Measurements from ENCODE around the gene PLD5.
"Not testable (repeated sequence)": the region's sequence is repeated elsewhere in the genome, so short reads cannot be mapped to it uniquely, and the experiment has no call there.

The PLD5 gene

GRCh38 chr1:242139442-242139841, 385.1 kb downstream of the PLD5 start:
- no peak for DNase-seq (ENCODE audit: low read depth)
- Histone ChIP-seq H3K4me1 (ENCODE audit: control insufficient read depth, insufficient read depth, low read length) (no peaks in the 10 kb centered on the region), H3K27me3 (replicated peaks; ENCODE audit: control insufficient read depth, insufficient read depth, low read length) (peaks cover 17% of the 10 kb centered on the region), H3K9me3 (ENCODE audit: control insufficient read depth, low read length) (no peaks in the 10 kb centered on the region), H3K36me3 (ENCODE audit: control insufficient read depth, insufficient read depth, low read length, severe bottlenecking) (no peaks in the 10 kb centered on the region), H3K4me3 (ENCODE audit: low read length) (no peak overlapping the region), H3K9ac (ENCODE audit: low read length) (no peak overlapping the region)

DNA sequence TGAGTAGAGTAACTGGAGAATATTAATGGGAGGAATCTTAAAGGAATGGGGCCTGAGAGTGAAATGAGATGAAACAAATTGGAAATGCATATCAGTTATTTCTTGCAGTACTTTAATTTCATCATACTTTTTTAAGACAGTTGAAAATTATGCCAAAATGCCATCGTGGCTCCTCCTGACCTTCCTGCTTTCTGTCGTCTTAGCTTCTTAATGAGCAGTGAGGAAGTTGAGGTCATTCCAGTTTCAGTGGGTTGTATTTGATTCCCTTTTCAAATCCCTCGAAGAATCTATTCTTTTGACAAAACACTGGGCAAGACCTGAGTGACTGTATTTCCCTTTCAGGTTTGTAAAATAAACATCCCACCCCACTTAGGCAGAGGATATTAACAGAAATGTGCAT, 390.7 kb downstream of the PLD5 start:
- Histone ChIP-seq H3K9me3 (ENCODE audit: control insufficient read depth, low read length) (peaks cover 4% of the 10 kb centered on the region), H3K36me3 (ENCODE audit: control insufficient read depth, insufficient read depth, low read length, severe bottlenecking) (no peaks in the 10 kb centered on the region), H3K9ac (ENCODE audit: low read length) (no peak overlapping the region), H3K4me1 (ENCODE audit: control insufficient read depth, insufficient read depth, low read length) (no peaks in the 10 kb centered on the region), H3K4me3 (ENCODE audit: low read length) (no peak overlapping the region), H3K27me3 (replicated peaks; ENCODE audit: control insufficient read depth, insufficient read depth, low read length) (peaks cover 9% of the 10 kb centered on the region)
- no peak for DNase-seq (ENCODE audit: low read depth)

- DNase-seq (ENCODE audit: low read depth), result no peak
- H3K4me1 ChIP-seq (ENCODE audit: control insufficient read depth, insufficient read depth, low read length), result no peaks in the 10 kb centered on the region
- no peak overlapping the region for H3K9ac ChIP-seq (ENCODE audit: low read length)
- no peak overlapping the region for H3K4me3 ChIP-seq (ENCODE audit: low read length)
- peaks cover 4% of the 10 kb centered on the region for H3K9me3 ChIP-seq (ENCODE audit: control insufficient read depth, low read length)
- no peaks in the 10 kb centered on the region for H3K36me3 ChIP-seq (ENCODE audit: control insufficient read depth, insufficient read depth, low read length, severe bottlenecking)
- H3K27me3 ChIP-seq (replicated peaks; ENCODE audit: control insufficient read depth, insufficient read depth, low read length), result peaks cover 9% of the 10 kb centered on the region
These were observed 391.1 kb downstream of the PLD5 start for GRCh38 chr1:242133351-242133750.

- no peak overlapping the region for H3K4me3 ChIP-seq (ENCODE audit: low read length)
- H3K9ac ChIP-seq (ENCODE audit: low read length), result no peak overlapping the region
- H3K9me3 ChIP-seq (ENCODE audit: control insufficient read depth, low read length), result peaks cover 4% of the 10 kb centered on the region
- H3K4me1 ChIP-seq (ENCODE audit: control insufficient read depth, insufficient read depth, low read length), result no peaks in the 10 kb centered on the region
- peaks cover 9% of the 10 kb centered on the region for H3K27me3 ChIP-seq (replicated peaks; ENCODE audit: control insufficient read depth, insufficient read depth, low read length)
- DNase-seq (ENCODE audit: low read depth), result no peak
- no peaks in the 10 kb centered on the region for H3K36me3 ChIP-seq (ENCODE audit: control insufficient read depth, insufficient read depth, low read length, severe bottlenecking)
These were observed 392.2 kb downstream of the PLD5 start for GRCh38 chr1:242132121-242132817.

DNA sequence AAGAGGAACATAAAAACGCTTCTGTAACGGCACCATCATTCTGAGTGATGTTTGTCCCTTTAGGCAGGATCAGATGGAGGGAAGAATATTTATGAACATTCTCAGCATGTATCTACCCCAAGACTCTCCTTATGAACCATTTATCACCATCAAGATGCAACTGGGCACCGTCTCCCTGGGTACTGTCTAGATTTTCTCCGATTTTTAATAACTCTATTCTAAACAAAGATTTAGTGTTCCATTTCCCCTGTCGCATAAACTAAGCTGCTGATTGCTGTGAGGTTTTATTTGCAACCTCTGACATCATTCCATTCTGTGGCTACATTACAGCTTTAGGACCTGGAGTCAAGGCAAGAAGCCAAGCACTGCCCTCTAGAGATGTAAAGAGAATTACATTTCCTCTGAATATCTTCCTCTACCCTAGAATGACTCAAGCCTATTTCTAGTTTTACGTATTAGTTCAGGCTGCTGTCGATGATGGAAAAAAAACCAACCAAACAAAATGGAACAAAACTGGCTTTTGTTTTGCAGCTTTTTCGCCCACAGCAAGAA, 395.5 kb downstream of the PLD5 start:
- Histone ChIP-seq H3K27me3 (replicated peaks; ENCODE audit: control insufficient read depth, insufficient read depth, low read length) (no peaks in the 10 kb centered on the region), H3K9ac (ENCODE audit: low read length) (no peak overlapping the region), H3K36me3 (ENCODE audit: control insufficient read depth, insufficient read depth, low read length, severe bottlenecking) (no peaks in the 10 kb centered on the region), H3K4me1 (ENCODE audit: control insufficient read depth, insufficient read depth, low read length) (no peaks in the 10 kb centered on the region), H3K9me3 (ENCODE audit: control insufficient read depth, low read length) (peaks cover 4% of the 10 kb centered on the region), H3K4me3 (ENCODE audit: low read length) (no peak overlapping the region)
- peak; percentile 4 for DNase-seq (ENCODE audit: low read depth)

DNA sequence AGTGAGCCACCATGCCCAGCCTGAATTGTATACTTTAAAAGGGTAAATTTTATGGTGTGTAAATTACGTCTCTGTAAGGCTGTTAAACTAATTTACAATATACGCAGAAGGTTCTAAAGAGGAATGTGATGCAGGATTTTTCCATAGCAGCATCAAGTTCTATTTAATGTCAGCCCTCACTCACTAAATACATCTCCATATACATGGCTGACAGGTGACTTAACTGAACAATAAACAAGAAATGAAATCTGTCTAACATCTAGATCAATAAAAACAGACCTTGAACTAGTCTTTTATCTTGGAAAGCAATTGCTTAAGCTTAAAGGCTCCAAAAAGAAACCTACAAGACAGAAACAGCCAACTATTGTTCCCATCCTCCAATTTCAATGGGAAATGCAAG, 404.1 kb downstream of the PLD5 start:
- no peaks in the 10 kb centered on the region for H3K9me3 ChIP-seq (ENCODE audit: control insufficient read depth, low read length)
- no peaks in the 10 kb centered on the region for H3K4me1 ChIP-seq (ENCODE audit: control insufficient read depth, insufficient read depth, low read length)
- no peaks in the 10 kb centered on the region for H3K27me3 ChIP-seq (replicated peaks; ENCODE audit: control insufficient read depth, insufficient read depth, low read length)
- no peak overlapping the region for H3K9ac ChIP-seq (ENCODE audit: low read length)
- no peak for DNase-seq (ENCODE audit: low read depth)
- no peaks in the 10 kb centered on the region for H3K36me3 ChIP-seq (ENCODE audit: control insufficient read depth, insufficient read depth, low read length, severe bottlenecking)
- no peak overlapping the region for H3K4me3 ChIP-seq (ENCODE audit: low read length)

DNA sequence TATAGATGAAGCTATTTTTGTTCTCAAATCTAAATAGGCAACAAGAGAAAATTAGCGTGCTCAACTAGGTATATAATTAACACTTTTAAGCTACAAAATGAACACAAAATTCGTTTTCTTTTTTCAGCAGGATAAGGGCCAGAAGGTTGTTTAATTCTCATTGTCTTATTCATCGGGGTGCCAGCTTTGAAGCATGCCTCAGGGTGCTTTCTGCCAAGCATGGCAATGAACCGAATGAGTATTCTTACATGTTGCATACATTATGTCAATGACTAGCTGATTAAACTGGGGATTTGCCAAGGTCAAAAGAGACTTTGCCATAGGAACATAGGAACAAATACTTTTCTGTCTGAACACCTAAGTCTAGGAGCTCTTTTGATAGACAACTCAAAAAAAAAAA, 423.6 kb downstream of the PLD5 start:
- no peak overlapping the region for H3K9ac ChIP-seq (ENCODE audit: low read length)
- DNase-seq (ENCODE audit: low read depth), result no peak
- no peaks in the 10 kb centered on the region for H3K36me3 ChIP-seq (ENCODE audit: control insufficient read depth, insufficient read depth, low read length, severe bottlenecking)
- no peaks in the 10 kb centered on the region for H3K4me1 ChIP-seq (ENCODE audit: control insufficient read depth, insufficient read depth, low read length)
- peaks cover 5% of the 10 kb centered on the region for H3K27me3 ChIP-seq (replicated peaks; ENCODE audit: control insufficient read depth, insufficient read depth, low read length)
- no peaks in the 10 kb centered on the region for H3K9me3 ChIP-seq (ENCODE audit: control insufficient read depth, low read length)
- no peak overlapping the region for H3K4me3 ChIP-seq (ENCODE audit: low read length)

GRCh38 chr1:242097283-242097682, 427.2 kb downstream of the PLD5 start:
- H3K9ac ChIP-seq (ENCODE audit: low read length); H3K36me3 ChIP-seq (ENCODE audit: control insufficient read depth, insufficient read depth, low read length, severe bottlenecking); H3K9me3 ChIP-seq (ENCODE audit: control insufficient read depth, low read length): not testable (repeated sequence)

GRCh38 chr1:242093116-242093515, 431.4 kb downstream of the PLD5 start:
- no peak for DNase-seq (ENCODE audit: low read depth)
- Histone ChIP-seq H3K27me3 (replicated peaks; ENCODE audit: control insufficient read depth, insufficient read depth, low read length) (peaks cover 6% of the 10 kb centered on the region), H3K36me3 (ENCODE audit: control insufficient read depth, insufficient read depth, low read length, severe bottlenecking) (no peaks in the 10 kb centered on the region), H3K4me3 (ENCODE audit: low read length) (no peak overlapping the region), H3K9me3 (ENCODE audit: control insufficient read depth, low read length) (no peaks in the 10 kb centered on the region), H3K9ac (ENCODE audit: low read length) (no peak overlapping the region), H3K4me1 (ENCODE audit: control insufficient read depth, insufficient read depth, low read length) (no peaks in the 10 kb centered on the region)

More at GRCh38 chr1:242097283-242097682, 427.2 kb downstream of the PLD5 start:
- H3K27me3 ChIP-seq (replicated peaks; ENCODE audit: control insufficient read depth, insufficient read depth, low read length); DNase-seq (ENCODE audit: low read depth); H3K4me3 ChIP-seq (ENCODE audit: low read length); H3K4me1 ChIP-seq (ENCODE audit: control insufficient read depth, insufficient read depth, low read length): not testable (repeated sequence)

DNA sequence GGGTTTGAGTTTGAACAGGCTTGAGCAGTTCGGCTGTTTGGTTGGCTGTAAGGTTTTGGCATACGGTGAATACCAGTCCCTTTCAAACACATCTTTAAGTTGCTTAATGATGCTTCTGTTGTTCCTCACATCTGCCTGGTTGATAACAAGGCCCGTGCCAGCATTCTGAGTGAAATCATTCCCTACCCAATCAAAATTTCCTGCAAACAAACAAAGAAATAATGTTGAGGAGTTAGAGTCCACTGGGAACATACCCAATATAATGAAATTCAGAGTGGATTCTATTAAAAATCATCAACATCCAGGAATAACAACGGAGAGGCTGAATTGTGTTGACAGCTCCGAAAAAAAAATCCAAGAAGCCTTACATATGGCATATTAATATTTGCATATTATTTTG, 434.6 kb downstream of the PLD5 start:
- H3K36me3 ChIP-seq (ENCODE audit: control insufficient read depth, insufficient read depth, low read length, severe bottlenecking), result no peaks in the 10 kb centered on the region
- no peak overlapping the region for H3K9ac ChIP-seq (ENCODE audit: low read length)
- no peak overlapping the region for H3K4me3 ChIP-seq (ENCODE audit: low read length)
- H3K9me3 ChIP-seq (ENCODE audit: control insufficient read depth, low read length), result no peaks in the 10 kb centered on the region
- peaks cover 6% of the 10 kb centered on the region for H3K27me3 ChIP-seq (replicated peaks; ENCODE audit: control insufficient read depth, insufficient read depth, low read length)
- no peaks in the 10 kb centered on the region for H3K4me1 ChIP-seq (ENCODE audit: control insufficient read depth, insufficient read depth, low read length)
- no peak for DNase-seq (ENCODE audit: low read depth)

DNA sequence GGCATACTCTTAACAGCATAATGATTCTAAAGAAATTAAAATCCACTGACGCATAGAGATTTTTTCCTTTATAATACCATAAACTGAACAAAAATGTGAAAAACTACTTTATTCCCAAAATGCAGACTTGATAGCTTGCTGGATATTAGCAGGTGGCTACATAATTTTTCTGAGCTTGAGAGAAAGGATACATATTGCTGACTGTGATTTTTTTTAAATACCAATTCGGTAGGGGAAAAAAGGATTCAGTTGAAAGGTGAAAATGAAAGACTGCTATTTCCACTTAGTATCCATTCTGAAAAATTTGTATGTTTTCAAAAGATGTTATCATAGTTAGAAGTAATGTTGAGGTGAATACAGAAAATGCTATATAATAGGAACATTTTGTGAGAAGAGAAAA, 435.6 kb downstream of the PLD5 start:
- no peaks in the 10 kb centered on the region for H3K36me3 ChIP-seq (ENCODE audit: control insufficient read depth, insufficient read depth, low read length, severe bottlenecking)
- no peak for DNase-seq (ENCODE audit: low read depth)
- H3K4me1 ChIP-seq (ENCODE audit: control insufficient read depth, insufficient read depth, low read length), result no peaks in the 10 kb centered on the region
- no peak overlapping the region for H3K9ac ChIP-seq (ENCODE audit: low read length)
- no peak overlapping the region for H3K4me3 ChIP-seq (ENCODE audit: low read length)
- H3K9me3 ChIP-seq (ENCODE audit: control insufficient read depth, low read length), result no peaks in the 10 kb centered on the region
- H3K27me3 ChIP-seq (replicated peaks; ENCODE audit: control insufficient read depth, insufficient read depth, low read length), result peaks cover 6% of the 10 kb centered on the region

DNA sequence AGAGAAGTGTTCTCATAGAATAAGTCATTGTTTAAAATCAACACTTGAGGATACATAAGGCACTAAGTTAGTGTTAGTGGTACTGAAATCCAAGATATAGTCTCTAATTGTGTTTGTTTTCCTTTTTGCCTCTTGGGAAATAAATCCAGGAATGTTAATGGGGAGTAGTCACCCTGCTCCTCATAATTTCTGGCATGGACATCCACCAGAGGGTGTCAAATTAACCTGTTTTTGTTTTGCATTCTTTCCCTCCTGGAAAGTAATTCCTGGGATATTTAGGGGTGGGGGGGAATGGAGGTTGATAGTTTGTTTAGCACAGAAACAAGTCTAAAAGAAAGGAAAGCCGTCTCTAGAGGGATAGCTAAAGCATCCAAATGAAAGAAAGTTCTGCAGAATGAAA, 437.8 kb downstream of the PLD5 start:
- Histone ChIP-seq H3K4me1 (ENCODE audit: control insufficient read depth, insufficient read depth, low read length) (no peaks in the 10 kb centered on the region), H3K4me3 (ENCODE audit: low read length) (no peak overlapping the region), H3K36me3 (ENCODE audit: control insufficient read depth, insufficient read depth, low read length, severe bottlenecking) (no peaks in the 10 kb centered on the region), H3K9ac (ENCODE audit: low read length) (no peak overlapping the region), H3K27me3 (replicated peaks; ENCODE audit: control insufficient read depth, insufficient read depth, low read length) (no peaks in the 10 kb centered on the region), H3K9me3 (ENCODE audit: control insufficient read depth, low read length) (no peaks in the 10 kb centered on the region)
- no peak for DNase-seq (ENCODE audit: low read depth)

Data from adipocyte (in vitro differentiated cells).